GM21367 (cell line): ENCODE results near the gene EOLA1.
"Not testable (repeated sequence)": the region's sequence is repeated elsewhere in the genome, so short reads cannot be mapped to it uniquely, and the experiment has no call there.

Experiments used
- ATAC-seq: cut with Tn5 transposase; IDR thresholded peaks from one replicate; pipeline ENCODE4 v1.9.1; 2021; ENCODE audit not compliant: unreplicated experiment

The EOLA1 gene

DNA sequence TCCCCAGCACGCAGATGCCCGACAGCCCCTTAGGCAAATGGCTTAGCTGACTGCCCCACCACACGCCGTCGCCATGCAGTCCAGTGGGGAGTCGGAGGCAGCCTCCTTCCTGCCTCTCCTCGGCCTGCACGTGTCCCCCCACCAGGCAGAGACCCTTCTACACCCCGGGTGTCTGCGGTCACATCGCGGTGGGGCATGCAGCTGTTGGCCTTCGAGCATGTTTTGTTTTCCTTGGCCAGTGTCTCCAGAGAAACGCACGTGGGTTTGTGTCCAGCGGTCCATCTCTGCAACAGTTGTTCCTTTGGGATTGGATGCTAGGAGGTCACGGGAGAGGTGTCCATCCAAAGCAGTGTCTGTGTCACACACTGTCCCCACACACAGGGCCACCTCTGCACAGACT lies 54.4 kb downstream of the EOLA1 start, which contains the start of gene HSFX2:
Gene HSFX2, minus strand, starts transcription at position 101 of the 400 bp plus-strand sequence. CDS start 614 bp downstream, outside the sequence.
- not testable (repeated sequence) for ATAC-seq

DNA sequence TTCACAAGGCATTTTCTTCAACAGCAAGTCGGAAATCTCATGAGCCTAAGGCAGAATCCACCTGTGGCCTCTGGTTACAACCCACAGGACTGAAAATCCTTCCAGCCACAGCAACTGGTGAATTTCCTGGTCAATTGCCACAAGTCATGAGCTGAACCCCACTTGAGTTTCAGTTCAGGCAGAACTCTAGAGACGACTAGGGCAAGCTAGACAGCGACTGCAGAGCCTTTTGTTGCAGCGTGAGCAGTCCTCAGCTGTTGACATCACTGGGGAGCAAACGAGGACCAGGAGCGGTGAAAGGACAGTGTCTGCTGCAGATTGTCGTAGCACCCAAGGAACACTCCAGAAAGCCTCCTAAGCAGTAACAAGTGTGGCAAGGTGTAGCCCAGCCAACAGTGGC lies 55.1 kb downstream of the EOLA1 start:
- not testable (repeated sequence) for ATAC-seq
